ENCODE data around the gene EOGT. TPM values are rescaled to one million over a fixed set of nuclear protein-coding genes. Genes with fewer than 3 reads are reported as not detected.

The EOGT gene
- total and polyA plus RNA-seq, 2 donors from 2014 or later, result 7.2 to 28.1 TPM

DNA sequence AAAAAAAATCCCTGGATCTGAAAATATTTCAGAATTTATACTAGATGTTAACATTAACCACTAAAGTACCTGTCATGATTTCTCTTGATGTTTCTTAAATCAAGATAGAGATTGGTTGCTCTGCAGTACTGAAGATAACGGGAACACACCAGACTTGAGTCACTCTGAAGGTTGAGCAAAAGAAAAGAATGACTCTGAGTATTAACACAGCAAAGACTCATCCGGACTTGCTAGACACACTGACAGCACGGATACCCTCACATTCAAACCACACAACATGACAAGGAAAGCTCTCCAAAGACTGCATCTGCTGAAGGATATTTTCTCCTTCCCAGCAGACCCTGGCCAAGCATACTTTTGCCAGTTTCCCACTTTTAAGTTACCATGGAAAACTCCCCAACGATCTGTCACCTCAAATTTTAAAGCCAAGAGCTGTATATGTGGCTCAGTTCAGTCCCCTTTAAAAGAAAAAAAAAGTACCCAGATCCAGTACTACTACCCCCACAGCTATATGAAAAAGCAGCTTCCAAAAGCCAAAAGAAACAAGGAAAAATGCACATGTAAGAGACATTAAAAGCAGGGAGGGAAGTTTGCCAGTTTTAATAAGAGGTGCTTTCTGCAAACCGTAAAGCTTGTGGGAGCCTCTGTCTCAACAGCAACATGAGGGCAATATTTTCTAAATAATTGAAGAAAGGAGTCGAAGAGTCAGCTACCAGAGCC, 8.3 kb downstream of the EOGT start:
- no peaks in the 10 kb centered on the region for H3K9me3 ChIP-seq (ENCODE audit: control insufficient read depth in 2 of 3, insufficient read depth in 1 of 3, low read length in 3 of 3)
- H3K27me3 ChIP-seq (ENCODE audit: control insufficient read depth, insufficient read depth, low read length), result no peaks in the 10 kb centered on the region
- TF ChIP-seq, protein P1, sequence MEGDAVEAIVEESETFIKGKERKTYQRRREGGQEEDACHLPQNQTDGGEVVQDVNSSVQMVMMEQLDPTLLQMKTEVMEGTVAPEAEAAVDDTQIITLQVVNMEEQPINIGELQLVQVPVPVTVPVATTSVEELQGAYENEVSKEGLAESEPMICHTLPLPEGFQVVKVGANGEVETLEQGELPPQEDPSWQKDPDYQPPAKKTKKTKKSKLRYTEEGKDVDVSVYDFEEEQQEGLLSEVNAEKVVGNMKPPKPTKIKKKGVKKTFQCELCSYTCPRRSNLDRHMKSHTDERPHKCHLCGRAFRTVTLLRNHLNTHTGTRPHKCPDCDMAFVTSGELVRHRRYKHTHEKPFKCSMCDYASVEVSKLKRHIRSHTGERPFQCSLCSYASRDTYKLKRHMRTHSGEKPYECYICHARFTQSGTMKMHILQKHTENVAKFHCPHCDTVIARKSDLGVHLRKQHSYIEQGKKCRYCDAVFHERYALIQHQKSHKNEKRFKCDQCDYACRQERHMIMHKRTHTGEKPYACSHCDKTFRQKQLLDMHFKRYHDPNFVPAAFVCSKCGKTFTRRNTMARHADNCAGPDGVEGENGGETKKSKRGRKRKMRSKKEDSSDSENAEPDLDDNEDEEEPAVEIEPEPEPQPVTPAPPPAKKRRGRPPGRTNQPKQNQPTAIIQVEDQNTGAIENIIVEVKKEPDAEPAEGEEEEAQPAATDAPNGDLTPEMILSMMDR (IDR thresholded peaks at IDR 0.05; ENCODE audit: borderline replicate concordance, extremely low read depth, insufficient read depth), result no peak
- H3K27ac ChIP-seq (ENCODE audit: low read depth in 2 of 2, low read length in 2 of 2), result no peak overlapping the region
- H3K4me1 ChIP-seq (ENCODE audit: control insufficient read depth in 2 of 3, insufficient read depth in 2 of 3, low read depth in 1 of 3, low read length in 3 of 3), result no peaks in the 10 kb centered on the region
- H3K4me3 ChIP-seq (ENCODE audit: low read length in 3 of 3), result no peak overlapping the region
- no peak overlapping the region for H3K9ac ChIP-seq (ENCODE audit: low read length in 3 of 3)
- DNase-seq (peak in 1 of 5 donors; percentile 30), FAIRE-seq (no peak)
- H3K36me3 ChIP-seq (ENCODE audit: control insufficient read depth in 2 of 3, insufficient read depth in 3 of 3, low read length in 3 of 3), result peaks cover 0 to 6% (median 3%) of the 10 kb centered on the region in 3 donors
- intact Hi-C loops (cut with DNase I), result no loop called here

DNA sequence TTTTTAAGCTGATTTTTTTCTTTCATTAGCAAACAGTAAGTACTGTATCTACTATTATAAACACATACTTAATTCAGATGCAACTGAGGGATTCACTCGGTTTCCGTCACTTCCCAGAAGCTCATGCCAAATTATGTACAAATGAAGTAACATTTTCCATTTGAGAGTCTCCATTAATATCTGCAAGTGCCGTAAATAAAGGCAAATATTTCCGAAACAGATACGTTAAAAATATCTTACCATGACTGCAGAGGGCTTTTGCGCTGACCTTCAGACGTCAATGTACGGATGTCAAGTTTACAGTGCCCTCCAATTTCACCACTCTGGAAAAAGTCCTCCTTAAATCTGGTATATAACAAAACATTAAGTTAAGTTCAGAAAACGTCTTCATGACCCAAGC, 9.3 kb downstream of the EOGT start:
- Histone ChIP-seq H3K9me3 (ENCODE audit: control insufficient read depth in 2 of 3, insufficient read depth in 1 of 3, low read length in 3 of 3) (no peaks in the 10 kb centered on the region), H3K4me3 (ENCODE audit: low read length in 3 of 3) (no peak overlapping the region), H3K27ac (ENCODE audit: low read depth in 2 of 2, low read length in 2 of 2) (no peak overlapping the region), H3K27me3 (ENCODE audit: control insufficient read depth, insufficient read depth, low read length) (no peaks in the 10 kb centered on the region), H3K36me3 (ENCODE audit: control insufficient read depth in 2 of 3, insufficient read depth in 3 of 3, low read length in 3 of 3) (peaks cover 0 to 6% (median 3%) of the 10 kb centered on the region in 3 donors), H3K4me1 (ENCODE audit: control insufficient read depth in 2 of 3, insufficient read depth in 2 of 3, low read depth in 1 of 3, low read length in 3 of 3) (no peaks in the 10 kb centered on the region), H3K9ac (ENCODE audit: low read length in 3 of 3) (no peak overlapping the region)
- DNase-seq (no peak), FAIRE-seq (no peak)
- TF ChIP-seq, protein P1 (IDR thresholded peaks at IDR 0.05; ENCODE audit: borderline replicate concordance, extremely low read depth, insufficient read depth), result no peak
- intact Hi-C loops (cut with DNase I), result no loop called here

DNA sequence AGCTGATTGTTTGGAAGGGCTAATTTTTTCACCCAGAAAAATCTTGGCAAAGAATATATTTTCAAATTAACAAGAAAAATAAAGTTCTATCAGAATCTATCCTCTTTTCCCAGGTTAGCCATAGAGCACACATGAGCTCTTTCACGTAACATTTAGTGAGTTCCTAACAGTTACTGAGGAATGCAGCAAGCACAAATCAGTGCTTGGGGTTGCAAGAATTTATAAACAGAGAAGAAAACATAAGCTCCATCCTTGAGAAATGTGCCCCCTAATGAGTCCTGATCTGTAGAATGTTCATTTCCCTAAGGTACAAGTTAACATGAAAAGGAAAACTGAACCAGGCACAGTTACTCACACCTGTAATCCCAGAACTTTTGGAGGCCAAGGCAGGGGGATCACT, 13.9 kb downstream of the EOGT start:
- no peak overlapping the region for H3K27ac ChIP-seq (ENCODE audit: low read depth in 2 of 2, low read length in 2 of 2)
- DNase-seq (no peak), FAIRE-seq (no peak)
- no peak overlapping the region for H3K9ac ChIP-seq (ENCODE audit: low read length in 3 of 3)
- intact Hi-C loops (cut with DNase I), result no loop called here
- peaks cover 2 to 11% (median 4%) of the 10 kb centered on the region in 3 donors for H3K36me3 ChIP-seq (ENCODE audit: control insufficient read depth in 2 of 3, insufficient read depth in 3 of 3, low read length in 3 of 3)
- no peaks in the 10 kb centered on the region for H3K4me1 ChIP-seq (ENCODE audit: control insufficient read depth in 2 of 3, insufficient read depth in 2 of 3, low read depth in 1 of 3, low read length in 3 of 3)
- TF ChIP-seq, protein P1 (IDR thresholded peaks at IDR 0.05; ENCODE audit: borderline replicate concordance, extremely low read depth, insufficient read depth), result no peak
- no peaks in the 10 kb centered on the region for H3K9me3 ChIP-seq (ENCODE audit: control insufficient read depth in 2 of 3, insufficient read depth in 1 of 3, low read length in 3 of 3)
- H3K27me3 ChIP-seq (ENCODE audit: control insufficient read depth, insufficient read depth, low read length), result no peaks in the 10 kb centered on the region
- no peak overlapping the region for H3K4me3 ChIP-seq (ENCODE audit: low read length in 3 of 3)
